DOHH2 (cell line): Measurements from ENCODE around the gene UBE2Q2.

Experiments used
- H3F3A ChIP-seq: fragments of 200-600 bp; sonication (generic), shearing (Covaris generic); 2 replicates; pipeline ENCODE4 v1.6.0; 2016; ENCODE audit warnings: antibody characterized with exemption, mild to moderate bottlenecking; ENCODE audit not compliant: control insufficient read depth, insufficient read depth
- H3K27ac ChIP-seq: fragments of 200-600 bp; sonication (generic); 2 replicates; pipeline ENCODE4 v1.5.1; 2014; ENCODE audit warnings: low read depth, mild to moderate bottlenecking, low read length, moderate library complexity
- H3K27me3 ChIP-seq: fragments of 200-600 bp; sonication (generic); 2 replicates; pipeline ENCODE4 v1.6.1; 2014; ENCODE audit warnings: mild to moderate bottlenecking, low read length, mixed read lengths; ENCODE audit not compliant: control insufficient read depth
- H3K36me3 ChIP-seq: fragments of 200-600 bp; sonication (generic); 2 replicates; pipeline ENCODE4 v1.6.1; 2014; ENCODE audit warnings: mild to moderate bottlenecking, low read length, moderate library complexity, mixed read lengths; ENCODE audit not compliant: control insufficient read depth
- H3K4me1 ChIP-seq: fragments of 200-600 bp; sonication (generic); 2 replicates; pipeline ENCODE4 v1.6.1; 2014; ENCODE audit warnings: mild to moderate bottlenecking, low read length, mixed read lengths; ENCODE audit not compliant: control insufficient read depth
- H3K4me2 ChIP-seq: fragments of 200-600 bp; sonication (generic); 2 replicates; pipeline ENCODE4 v1.6.0; 2014; ENCODE audit warnings: mild to moderate bottlenecking, low read length, moderate library complexity
- H3K4me3 ChIP-seq: fragments of 200-600 bp; sonication (generic); 2 replicates; pipeline ENCODE4 v1.5.1; 2014; ENCODE audit warnings: mild to moderate bottlenecking, low read length, mixed read lengths
- H3K79me2 ChIP-seq: fragments of 200-600 bp; sonication (generic); 2 replicates; pipeline ENCODE4 v1.6.1; 2014; ENCODE audit warnings: mild to moderate bottlenecking, low read length, mixed read lengths; ENCODE audit not compliant: control insufficient read depth
- H3K9me2 ChIP-seq: fragments of 200-600 bp; sonication (generic); replicated peaks from 2 replicates; pipeline ENCODE4 v1.6.1; 2014; ENCODE audit warnings: mild to moderate bottlenecking, low read length, mixed read lengths; ENCODE audit not compliant: control insufficient read depth
- H3K9me3 ChIP-seq: fragments of 200-600 bp; sonication (generic); 2 replicates; pipeline ENCODE4 v1.6.1; 2014; ENCODE audit warnings: antibody characterized with exemption, low read length, mixed read lengths; ENCODE audit not compliant: control insufficient read depth, insufficient read depth
- H4K20me1 ChIP-seq: fragments of 200-600 bp; sonication (generic); 2 replicates; pipeline ENCODE4 v1.6.0; 2014; ENCODE audit warnings: low read depth, mild to moderate bottlenecking, antibody characterized with exemption, low read length, moderate library complexity; ENCODE audit not compliant: control insufficient read depth, insufficient read depth
- EZH2phosphoT487 ChIP-seq: fragments of 200-600 bp; sonication (generic); IDR thresholded peaks from 2 replicates; pipeline ENCODE4 v1.6.1; 2017; ENCODE audit warnings: borderline replicate concordance, mild to moderate bottlenecking, antibody characterized with exemption, low read length, moderate library complexity, mixed read lengths
- TF ChIP-seq, protein P1 (sequence below): fragments of 200-600 bp; sonication (generic); IDR thresholded peaks from one replicate; pipeline ENCODE4 v1.5.1; 2014; ENCODE audit warnings: antibody characterized with exemption, mild to moderate bottlenecking, low read depth, low read length; ENCODE audit not compliant: poor library complexity, severe bottlenecking

UBE2Q2 gene

DNA sequence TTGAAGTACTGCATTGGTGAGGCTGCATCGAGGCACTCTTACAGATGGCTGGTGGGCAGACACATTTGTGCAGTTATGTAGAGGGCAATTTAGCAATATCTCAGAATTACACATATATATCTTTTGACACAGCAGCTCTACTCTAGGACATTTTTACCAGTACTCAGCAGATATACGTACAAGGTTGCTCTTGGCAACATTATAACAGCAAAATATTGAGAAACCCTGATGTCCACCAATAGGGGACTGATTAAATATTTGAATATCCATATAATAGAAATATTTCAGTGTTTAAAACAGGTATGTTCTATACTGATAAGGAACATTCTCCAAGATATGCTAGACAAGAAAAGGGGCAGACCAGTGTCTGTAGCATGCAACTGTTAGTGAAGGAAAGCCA is 52.5 kb downstream of the UBE2Q2 start:
- no peaks in the 10 kb centered on the region for H3K9me2 ChIP-seq
- no peak overlapping the region for H3K27ac ChIP-seq
- TF ChIP-seq, protein P1, sequence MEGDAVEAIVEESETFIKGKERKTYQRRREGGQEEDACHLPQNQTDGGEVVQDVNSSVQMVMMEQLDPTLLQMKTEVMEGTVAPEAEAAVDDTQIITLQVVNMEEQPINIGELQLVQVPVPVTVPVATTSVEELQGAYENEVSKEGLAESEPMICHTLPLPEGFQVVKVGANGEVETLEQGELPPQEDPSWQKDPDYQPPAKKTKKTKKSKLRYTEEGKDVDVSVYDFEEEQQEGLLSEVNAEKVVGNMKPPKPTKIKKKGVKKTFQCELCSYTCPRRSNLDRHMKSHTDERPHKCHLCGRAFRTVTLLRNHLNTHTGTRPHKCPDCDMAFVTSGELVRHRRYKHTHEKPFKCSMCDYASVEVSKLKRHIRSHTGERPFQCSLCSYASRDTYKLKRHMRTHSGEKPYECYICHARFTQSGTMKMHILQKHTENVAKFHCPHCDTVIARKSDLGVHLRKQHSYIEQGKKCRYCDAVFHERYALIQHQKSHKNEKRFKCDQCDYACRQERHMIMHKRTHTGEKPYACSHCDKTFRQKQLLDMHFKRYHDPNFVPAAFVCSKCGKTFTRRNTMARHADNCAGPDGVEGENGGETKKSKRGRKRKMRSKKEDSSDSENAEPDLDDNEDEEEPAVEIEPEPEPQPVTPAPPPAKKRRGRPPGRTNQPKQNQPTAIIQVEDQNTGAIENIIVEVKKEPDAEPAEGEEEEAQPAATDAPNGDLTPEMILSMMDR, result no peak
- no peak for TF ChIP-seq EZH2phosphoT487
- H3K27me3 ChIP-seq, result no peaks in the 10 kb centered on the region
- H3K4me2 ChIP-seq, result no peak overlapping the region
- H3K79me2 ChIP-seq, result no peaks in the 10 kb centered on the region
- H4K20me1 ChIP-seq, result no peaks in the 10 kb centered on the region
- no peaks in the 10 kb centered on the region for H3K4me1 ChIP-seq
- H3K4me3 ChIP-seq, result no peak overlapping the region
- no peaks in the 10 kb centered on the region for H3K9me3 ChIP-seq
- peaks cover 6% of the 10 kb centered on the region for H3K36me3 ChIP-seq
- H3F3A ChIP-seq, result peaks cover 7% of the 10 kb centered on the region; the same call in 1 of the 2 replicates

DNA sequence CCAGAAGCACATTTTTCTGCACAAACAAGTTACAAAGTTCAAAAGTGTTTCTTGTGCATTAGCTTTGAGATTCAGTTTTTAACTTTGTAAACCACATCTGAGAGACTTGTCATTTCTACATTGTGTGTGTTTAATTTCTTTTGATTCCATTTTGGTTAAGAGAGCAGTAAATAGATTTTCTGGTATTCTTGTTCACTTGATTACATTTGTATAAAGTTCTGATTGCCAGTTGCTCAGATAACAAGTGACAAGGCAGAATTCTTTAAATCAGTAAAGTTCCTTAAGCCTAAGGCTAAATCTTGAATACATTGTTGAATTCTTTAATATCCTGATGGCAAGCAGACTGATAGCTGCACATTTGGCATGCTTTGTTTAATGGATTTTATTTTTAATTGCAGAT is 57.3 kb downstream of the UBE2Q2 start:
- Histone ChIP-seq H3K79me2 (peaks cover 17% of the 10 kb centered on the region), H3K9me2 (no peaks in the 10 kb centered on the region), H3K4me2 (no peak overlapping the region), H3K36me3 (peaks cover 6% of the 10 kb centered on the region), H3K27ac (no peak overlapping the region), H3K4me1 (peaks cover 14% of the 10 kb centered on the region), H3F3A (peaks cover 7% of the 10 kb centered on the region; the same call in 1 of the 2 replicates), H3K27me3 (no peaks in the 10 kb centered on the region), H3K4me3 (no peak overlapping the region), H3K9me3 (no peaks in the 10 kb centered on the region), H4K20me1 (no peaks in the 10 kb centered on the region)
- no peak for TF ChIP-seq EZH2phosphoT487
- TF ChIP-seq, protein P1, result no peak

DNA sequence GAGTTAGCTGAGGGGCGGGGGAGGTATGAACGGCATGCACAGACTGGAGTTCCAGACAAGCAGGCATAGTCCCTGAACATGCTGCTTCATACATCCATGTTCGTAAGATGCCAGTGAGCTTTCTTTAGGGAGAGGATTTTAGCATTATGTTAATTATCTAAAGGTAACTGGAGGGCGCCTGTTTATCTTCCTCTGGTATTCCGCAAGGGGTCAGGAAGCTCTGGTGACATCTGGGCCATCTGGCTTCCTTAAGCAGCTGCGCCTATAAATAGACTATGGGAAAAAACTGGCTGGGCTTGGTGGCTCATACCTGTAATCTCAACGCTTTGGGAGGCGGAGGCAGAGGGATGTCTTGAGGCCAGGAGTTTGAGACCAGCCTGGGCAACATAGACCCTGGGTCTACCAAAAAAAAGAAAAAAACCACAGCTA is 58.9 kb downstream of the UBE2Q2 start:
- H3K79me2 ChIP-seq, result peaks cover 29% of the 10 kb centered on the region
- H3K27me3 ChIP-seq, result no peaks in the 10 kb centered on the region
- no peak overlapping the region for H3K4me3 ChIP-seq
- no peak for TF ChIP-seq EZH2phosphoT487
- TF ChIP-seq, protein P1, result no peak
- no peaks in the 10 kb centered on the region for H4K20me1 ChIP-seq
- peaks cover 5% of the 10 kb centered on the region; the same call in 1 of the 2 replicates for H3F3A ChIP-seq
- H3K4me2 ChIP-seq, result no peak overlapping the region
- H3K4me1 ChIP-seq, result peaks cover 17% of the 10 kb centered on the region
- no peak overlapping the region for H3K27ac ChIP-seq
- H3K9me3 ChIP-seq, result no peaks in the 10 kb centered on the region
- H3K9me2 ChIP-seq, result no peaks in the 10 kb centered on the region
- peaks cover 17% of the 10 kb centered on the region for H3K36me3 ChIP-seq
